ENCODE data around the gene SPINT2.

SPINT2 gene

DNA sequence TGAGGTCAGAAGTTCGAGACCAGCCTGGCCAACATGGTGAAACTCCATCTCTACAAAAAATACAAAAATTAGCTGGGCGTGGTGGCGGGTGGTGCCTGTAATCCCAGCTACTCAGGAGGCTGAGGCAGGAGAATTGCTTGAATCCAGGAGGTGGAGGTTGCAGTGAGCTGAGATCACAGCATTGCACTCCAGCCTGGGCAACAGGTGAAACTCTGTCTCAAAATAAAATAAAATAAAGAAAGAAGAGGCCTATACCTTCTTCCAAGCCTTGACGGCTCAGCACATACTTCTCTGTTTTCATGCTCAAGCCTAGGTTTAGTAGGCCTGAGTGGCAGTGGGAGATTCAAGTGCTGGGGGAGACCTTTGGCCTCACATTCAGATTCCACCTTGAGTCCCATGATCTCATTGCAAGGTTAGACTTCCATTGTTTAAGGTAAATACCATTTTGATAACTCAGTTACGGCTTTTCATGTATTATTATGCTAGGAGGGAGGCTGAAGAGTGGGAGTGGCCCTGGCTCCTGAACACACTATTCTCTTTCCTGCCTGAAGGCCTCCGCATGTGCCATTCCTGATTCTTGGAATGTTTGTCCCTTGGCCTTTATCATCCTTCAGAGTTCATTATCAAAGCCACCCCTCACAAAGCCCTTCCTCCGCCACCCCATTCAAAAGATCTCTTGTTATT is 1.6 kb upstream of the SPINT2 start:
- Histone ChIP-seq H4K20me1 (ENCODE audit: insufficient read depth, low read length) (no peaks in the 10 kb centered on the region), H3K4me3 (ENCODE audit: low read depth, low read length, poor library complexity, severe bottlenecking) (no peak overlapping the region), H3K9me2 (ENCODE audit: low read depth, low read length) (no peaks in the 10 kb centered on the region), H3K9me3 (ENCODE audit: low read length) (no peaks in the 10 kb centered on the region), H3K36me3 (ENCODE audit: insufficient read depth, low read length) (no peaks in the 10 kb centered on the region), H3K79me2 (ENCODE audit: insufficient read depth, low read length) (peaks cover 10% of the 10 kb centered on the region; the same call in 1 of the 2 replicates), H2AFZ (ENCODE audit: low read length) (no peak overlapping the region), H3K4me1 (ENCODE audit: insufficient read depth, low read length, severe bottlenecking) (peaks cover 31% of the 10 kb centered on the region), H3K27me3 (ENCODE audit: insufficient read depth, low read length) (no peaks in the 10 kb centered on the region), H3K9ac (ENCODE audit: low read length) (no peak overlapping the region), H3K27ac (ENCODE audit: low read depth, low read length, poor library complexity, severe bottlenecking) (no peak overlapping the region), H3K4me2 (ENCODE audit: low read length) (no peak overlapping the region), H3F3A (ENCODE audit: insufficient read depth, low read length) (no peaks in the 10 kb centered on the region)
- TF ChIP-seq EZH2 (IDR thresholded peaks at IDR 0.05; ENCODE audit: borderline replicate concordance, low read length) = no peak
- TF ChIP-seq, protein P1, sequence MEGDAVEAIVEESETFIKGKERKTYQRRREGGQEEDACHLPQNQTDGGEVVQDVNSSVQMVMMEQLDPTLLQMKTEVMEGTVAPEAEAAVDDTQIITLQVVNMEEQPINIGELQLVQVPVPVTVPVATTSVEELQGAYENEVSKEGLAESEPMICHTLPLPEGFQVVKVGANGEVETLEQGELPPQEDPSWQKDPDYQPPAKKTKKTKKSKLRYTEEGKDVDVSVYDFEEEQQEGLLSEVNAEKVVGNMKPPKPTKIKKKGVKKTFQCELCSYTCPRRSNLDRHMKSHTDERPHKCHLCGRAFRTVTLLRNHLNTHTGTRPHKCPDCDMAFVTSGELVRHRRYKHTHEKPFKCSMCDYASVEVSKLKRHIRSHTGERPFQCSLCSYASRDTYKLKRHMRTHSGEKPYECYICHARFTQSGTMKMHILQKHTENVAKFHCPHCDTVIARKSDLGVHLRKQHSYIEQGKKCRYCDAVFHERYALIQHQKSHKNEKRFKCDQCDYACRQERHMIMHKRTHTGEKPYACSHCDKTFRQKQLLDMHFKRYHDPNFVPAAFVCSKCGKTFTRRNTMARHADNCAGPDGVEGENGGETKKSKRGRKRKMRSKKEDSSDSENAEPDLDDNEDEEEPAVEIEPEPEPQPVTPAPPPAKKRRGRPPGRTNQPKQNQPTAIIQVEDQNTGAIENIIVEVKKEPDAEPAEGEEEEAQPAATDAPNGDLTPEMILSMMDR (IDR thresholded peaks at IDR 0.05; ENCODE audit: low read length) = no peak

DNA sequence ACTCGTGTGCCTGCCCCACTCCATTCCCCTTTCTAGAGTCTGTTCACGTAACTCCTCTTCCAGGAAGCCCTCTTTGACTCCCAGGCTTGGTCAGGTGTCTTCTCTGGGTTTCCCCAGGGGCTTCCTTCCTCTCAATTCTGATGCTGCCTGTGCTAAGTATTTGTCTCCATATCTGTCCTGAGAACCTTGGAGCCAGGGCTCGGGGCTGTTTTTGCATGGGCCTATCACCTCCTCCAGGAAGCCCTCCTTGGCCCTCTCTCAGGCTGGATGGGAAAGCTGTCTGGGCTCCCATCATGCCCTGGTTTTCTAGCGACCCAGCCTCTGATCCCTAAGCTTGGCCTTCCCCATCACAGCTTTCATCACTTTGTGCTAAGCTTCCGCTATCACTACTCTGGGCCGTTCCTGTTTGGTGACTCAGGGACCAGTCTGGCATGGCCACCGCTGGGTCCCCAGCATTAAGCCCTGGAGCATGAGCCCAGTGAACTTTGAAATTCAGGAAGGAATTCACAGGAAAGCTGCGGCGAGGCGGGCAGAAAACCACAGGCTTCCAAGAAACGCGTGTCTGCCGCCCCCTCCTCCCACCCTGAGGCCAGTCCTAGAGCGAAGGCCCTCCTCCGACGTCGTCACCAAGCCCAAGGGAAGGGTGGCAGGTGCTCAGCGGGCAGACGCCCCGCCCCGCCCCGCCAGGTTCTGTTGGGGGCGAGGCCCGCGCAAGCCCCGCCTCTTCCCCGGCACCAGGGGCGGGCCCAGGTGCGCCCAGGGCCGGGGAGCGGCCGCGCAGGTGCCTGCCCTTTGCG is 486 bp upstream of the SPINT2 start:
- peaks cover 42% of the 10 kb centered on the region for H3K4me1 ChIP-seq (ENCODE audit: insufficient read depth, low read length, severe bottlenecking)
- H3K79me2 ChIP-seq (ENCODE audit: insufficient read depth, low read length) = peaks cover 10% of the 10 kb centered on the region; the same call in 1 of the 2 replicates
- peak overlapping the region; percentile 91 for H3K4me3 ChIP-seq (ENCODE audit: low read depth, low read length, poor library complexity, severe bottlenecking)
- H3K9me3 ChIP-seq (ENCODE audit: low read length) = no peaks in the 10 kb centered on the region
- TF ChIP-seq, protein P1 (IDR thresholded peaks at IDR 0.05; ENCODE audit: low read length) = no peak
- TF ChIP-seq EZH2 (IDR thresholded peaks at IDR 0.05; ENCODE audit: borderline replicate concordance, low read length) = no peak
- H2AFZ ChIP-seq (ENCODE audit: low read length) = no peak overlapping the region
- peak overlapping the region; percentile 67 for H3K27ac ChIP-seq (ENCODE audit: low read depth, low read length, poor library complexity, severe bottlenecking)
- H3K9ac ChIP-seq (ENCODE audit: low read length) = peak overlapping the region; percentile 93
- no peaks in the 10 kb centered on the region for H4K20me1 ChIP-seq (ENCODE audit: insufficient read depth, low read length)
- no peaks in the 10 kb centered on the region for H3K36me3 ChIP-seq (ENCODE audit: insufficient read depth, low read length)
- H3K27me3 ChIP-seq (ENCODE audit: insufficient read depth, low read length) = no peaks in the 10 kb centered on the region
- no peaks in the 10 kb centered on the region for H3F3A ChIP-seq (ENCODE audit: insufficient read depth, low read length)
- no peaks in the 10 kb centered on the region for H3K9me2 ChIP-seq (ENCODE audit: low read depth, low read length)
- H3K4me2 ChIP-seq (ENCODE audit: low read length) = peak overlapping the region; percentile 88

DNA sequence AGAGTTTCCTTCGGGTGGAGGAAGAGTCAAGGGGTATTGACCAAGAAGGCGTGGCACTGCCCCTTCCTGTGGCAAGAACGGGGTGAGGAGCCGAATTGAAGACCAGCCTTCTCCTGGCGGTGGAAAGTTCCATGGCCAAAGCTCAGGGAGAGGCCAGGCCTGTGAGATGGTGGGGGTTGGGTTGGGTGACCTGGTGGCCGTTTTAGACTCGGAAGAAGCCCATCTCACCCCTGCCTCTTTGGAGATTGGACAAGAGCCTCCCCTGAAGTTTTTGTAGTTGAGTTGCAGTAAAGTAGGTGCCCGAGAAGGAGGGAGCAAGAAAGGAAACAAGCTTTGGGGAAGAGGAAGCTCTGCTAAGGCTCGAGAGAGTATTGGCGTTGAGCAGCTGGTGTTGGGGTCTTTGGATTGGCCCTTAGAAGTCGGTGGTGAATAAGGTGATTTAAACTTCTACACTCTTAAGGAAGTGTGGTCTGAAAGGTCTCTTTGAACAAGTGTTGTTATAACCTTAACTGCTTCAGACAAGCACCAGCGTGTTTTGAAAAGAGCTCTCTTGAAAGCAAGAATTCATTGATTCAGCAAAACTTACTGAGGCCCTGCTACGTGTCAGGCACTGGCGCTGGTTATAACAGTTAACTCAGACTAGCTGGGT is 964 bp downstream of the SPINT2 start:
- Histone ChIP-seq H3K9me3 (ENCODE audit: low read length) (no peaks in the 10 kb centered on the region), H3K4me3 (ENCODE audit: low read depth, low read length, poor library complexity, severe bottlenecking) (peak overlapping the region; percentile 91), H3K9ac (ENCODE audit: low read length) (peak overlapping the region; percentile 93), H4K20me1 (ENCODE audit: insufficient read depth, low read length) (no peaks in the 10 kb centered on the region), H3K27me3 (ENCODE audit: insufficient read depth, low read length) (no peaks in the 10 kb centered on the region), H3K4me2 (ENCODE audit: low read length) (peak overlapping the region; percentile 88), H3F3A (ENCODE audit: insufficient read depth, low read length) (no peaks in the 10 kb centered on the region), H3K4me1 (ENCODE audit: insufficient read depth, low read length, severe bottlenecking) (peaks cover 57% of the 10 kb centered on the region), H2AFZ (ENCODE audit: low read length) (no peak overlapping the region), H3K79me2 (ENCODE audit: insufficient read depth, low read length) (peaks cover 10% of the 10 kb centered on the region; the same call in 1 of the 2 replicates), H3K36me3 (ENCODE audit: insufficient read depth, low read length) (no peaks in the 10 kb centered on the region; the same call in 1 of the 2 replicates), H3K9me2 (ENCODE audit: low read depth, low read length) (no peaks in the 10 kb centered on the region), H3K27ac (ENCODE audit: low read depth, low read length, poor library complexity, severe bottlenecking) (peak overlapping the region; percentile 90)
- TF ChIP-seq EZH2 (IDR thresholded peaks at IDR 0.05; ENCODE audit: borderline replicate concordance, low read length) = no peak
- TF ChIP-seq, protein P1 (IDR thresholded peaks at IDR 0.05; ENCODE audit: low read length) = no peak

Data from OCI-LY1 (cell line).